Sigmoid colon (tissue), 4 donors: ENCODE data around the gene GPD1L.

Source experiments
- CTCF ChIP-seq, 4 experiments: fragments of 450-650 bp in 3 of 4; fragments of 200-600 bp in 1 of 4; IDR thresholded peaks; one replicate each; pipeline ENCODE4 v1.5.1; 2016 to 2019; ENCODE audit warnings: antibody characterized with exemption in 4 of 4, mild to moderate bottlenecking in 3 of 4, moderate library complexity in 2 of 4
- EP300 ChIP-seq, 4 donors: sonication (generic); formaldehyde crosslinking; IDR thresholded peaks; one replicate each; pipeline ENCODE4 v1.6.1; 2017; ENCODE audit warnings: antibody characterized with exemption in 4 of 4
- POLR2A ChIP-seq, 2 donors: fragments of 450-650 bp; IDR thresholded peaks; one replicate each; pipeline ENCODE4 v1.6.1; 2016; ENCODE audit warnings: antibody characterized with exemption in 2 of 2, mild to moderate bottlenecking in 2 of 2, moderate library complexity in 2 of 2
- POLR2AphosphoS5 ChIP-seq, 4 donors: sonication (generic); formaldehyde crosslinking; IDR thresholded peaks; one replicate each; pipeline ENCODE4 v1.6.1; 2017; ENCODE audit warnings: antibody characterized with exemption in 4 of 4

- TF ChIP-seq CTCF (IDR thresholded peaks at IDR 0.05) (no peak), POLR2A (IDR thresholded peaks at IDR 0.05) (no peak), POLR2AphosphoS5 (IDR thresholded peaks at IDR 0.05) (no peak), EP300 (IDR thresholded peaks at IDR 0.05) (no peak)
These were observed 96.1 kb downstream of the GPD1L start for GRCh38 chr3:32202496-32202895.
